ENCODE measurements around the gene NEURL3.

- TF ChIP-seq POLR2A (IDR thresholded peaks at IDR 0.05; ENCODE audit: low read depth, low read length) (no peak), TAF1 (IDR thresholded peaks at IDR 0.05; ENCODE audit: borderline replicate concordance, low read depth, low read length) (no peak), POLR2AphosphoS5 (IDR thresholded peaks at IDR 0.05; ENCODE audit: low read depth, low read length) (no peak)
Measured at GRCh38 chr2:96531872-96532505, 26.8 kb upstream of the NEURL3 start.

All from GM12892 (cell line).